HG03280 (cell line): ENCODE measurements around the gene C6orf62.
"Not testable (repeated sequence)": the region's sequence is repeated elsewhere in the genome, so short reads cannot be mapped to it uniquely, and the experiment has no call there.

ENCODE experiments used
- ATAC-seq: cut with Tn5 transposase; IDR thresholded peaks from one replicate; pipeline ENCODE4 v1.9.1; 2021; ENCODE audit warnings: mild to moderate bottlenecking, moderate library complexity; ENCODE audit not compliant: unreplicated experiment

The C6orf62 gene

DNA sequence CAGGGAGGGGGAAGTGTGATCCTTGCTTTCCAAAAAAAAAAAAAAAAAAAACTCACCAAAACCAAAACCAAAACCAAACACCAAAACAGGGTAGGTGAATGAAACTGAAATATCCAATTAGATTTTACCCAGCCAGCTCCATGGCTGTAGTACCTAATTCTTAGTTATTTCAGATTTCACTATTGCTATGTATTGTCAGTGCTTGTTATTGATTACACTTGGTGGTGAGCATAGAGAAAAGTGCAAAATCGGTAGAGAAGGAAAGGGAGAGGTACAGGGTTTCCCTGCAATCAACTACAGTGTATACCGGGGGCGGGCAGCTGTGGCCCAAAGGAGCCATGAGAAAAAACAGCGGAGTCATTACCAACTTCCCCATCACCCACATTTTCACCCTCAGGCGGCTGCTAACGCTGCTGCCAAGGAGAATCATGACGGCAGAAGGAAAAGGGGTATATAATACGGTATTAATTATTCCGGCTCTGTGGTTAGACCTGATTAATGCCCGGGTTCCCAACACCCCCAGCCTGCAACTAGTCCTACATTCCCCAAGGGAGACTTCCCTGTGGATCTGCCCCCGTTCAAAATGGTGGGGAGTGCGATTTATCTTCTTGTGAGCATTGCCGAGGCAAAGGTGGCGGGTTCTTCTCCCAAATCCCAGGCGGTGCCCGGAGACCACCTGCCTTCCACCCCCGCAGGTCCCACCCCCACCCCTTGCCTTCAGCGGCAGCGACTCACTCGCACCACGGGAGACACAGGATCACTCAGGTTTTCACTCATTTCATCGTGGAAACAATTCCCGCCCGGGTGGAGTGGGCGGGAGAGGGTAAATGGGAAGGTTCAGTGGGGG is at the start of gene C6orf62:
TSS of gene C6orf62 (minus strand) at position 30 of the 847 bp plus-strand sequence. CDS start 486 bp downstream, outside the sequence.
- ATAC-seq, result no peak

DNA sequence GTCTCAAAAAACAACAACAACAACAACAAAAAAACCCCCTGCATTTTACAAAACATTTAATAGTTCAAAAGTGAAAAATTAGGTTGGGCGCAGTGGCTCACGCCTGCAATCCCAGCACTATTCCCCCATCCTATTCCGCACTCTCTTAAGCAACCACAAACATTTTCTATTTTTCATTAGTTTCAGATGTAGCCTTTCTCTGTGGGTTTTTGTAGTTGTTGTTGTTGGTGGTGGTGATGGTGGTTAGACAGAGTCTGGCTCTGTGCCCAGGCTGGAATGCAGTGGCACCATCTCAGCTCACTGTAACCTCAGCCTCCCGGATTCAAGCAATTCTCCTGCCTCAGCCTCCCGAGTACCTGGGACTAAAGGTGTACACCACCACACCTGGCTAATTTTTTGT is 49.4 kb upstream of the C6orf62 start:
- no peak for ATAC-seq

DNA sequence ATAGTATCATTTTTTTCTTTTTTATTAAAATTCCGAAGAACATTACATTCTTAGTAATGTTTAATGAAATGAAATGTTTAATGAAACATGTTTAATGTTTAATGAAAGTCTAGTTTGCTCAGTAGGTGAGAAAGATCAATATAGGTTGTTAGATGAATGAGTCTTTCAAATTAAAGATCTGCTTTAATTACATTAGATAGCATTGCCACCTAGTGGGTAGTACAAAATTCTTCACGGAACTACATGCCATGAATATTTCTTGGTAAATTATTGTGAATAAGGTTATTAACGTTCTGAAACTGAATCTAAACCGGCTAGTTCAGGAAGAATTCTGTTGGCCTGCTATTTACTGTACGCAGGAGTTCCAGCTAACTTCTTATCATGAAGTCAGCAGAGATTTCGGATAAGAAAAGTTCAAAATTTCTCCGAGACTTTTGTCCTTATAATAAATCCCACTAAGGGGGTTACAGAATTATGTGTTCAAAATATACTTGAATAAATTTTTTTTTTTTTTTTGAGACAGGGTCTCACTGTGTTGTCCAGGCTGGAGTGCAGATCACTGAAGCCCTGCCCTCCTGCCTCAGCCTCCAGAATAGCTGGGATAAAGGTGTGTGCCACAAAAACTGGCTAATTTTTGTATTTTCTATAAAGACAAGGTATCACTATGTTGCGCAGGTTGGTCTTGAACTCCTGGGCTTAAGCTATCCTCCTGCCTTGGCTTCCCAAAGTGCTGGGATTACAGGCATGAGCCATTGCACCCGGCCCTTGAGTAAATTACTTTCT is 47.9 kb upstream of the C6orf62 start:
- peak; percentile 52 for ATAC-seq

DNA sequence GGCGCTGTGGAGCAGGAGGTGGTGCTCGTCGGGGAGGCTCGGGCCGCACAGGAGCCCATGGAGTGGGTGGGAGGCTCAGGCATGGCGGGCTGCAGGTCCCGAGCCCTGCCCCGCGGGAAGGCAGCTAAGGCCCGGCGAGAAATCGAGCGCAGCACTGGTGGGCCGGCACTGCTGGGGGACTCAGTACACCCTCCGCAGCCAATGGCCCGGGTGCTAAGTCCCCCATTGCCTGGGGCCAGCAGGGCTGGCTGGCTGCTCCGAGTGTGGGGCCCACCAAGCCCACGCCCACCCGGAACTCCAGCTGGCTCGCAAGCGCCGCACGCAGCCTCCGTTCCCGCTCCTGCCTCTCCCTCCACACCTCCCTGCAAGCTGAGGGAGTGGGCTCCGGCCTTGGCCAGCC is 47.0 kb upstream of the C6orf62 start:
- ATAC-seq, result not testable (repeated sequence)

DNA sequence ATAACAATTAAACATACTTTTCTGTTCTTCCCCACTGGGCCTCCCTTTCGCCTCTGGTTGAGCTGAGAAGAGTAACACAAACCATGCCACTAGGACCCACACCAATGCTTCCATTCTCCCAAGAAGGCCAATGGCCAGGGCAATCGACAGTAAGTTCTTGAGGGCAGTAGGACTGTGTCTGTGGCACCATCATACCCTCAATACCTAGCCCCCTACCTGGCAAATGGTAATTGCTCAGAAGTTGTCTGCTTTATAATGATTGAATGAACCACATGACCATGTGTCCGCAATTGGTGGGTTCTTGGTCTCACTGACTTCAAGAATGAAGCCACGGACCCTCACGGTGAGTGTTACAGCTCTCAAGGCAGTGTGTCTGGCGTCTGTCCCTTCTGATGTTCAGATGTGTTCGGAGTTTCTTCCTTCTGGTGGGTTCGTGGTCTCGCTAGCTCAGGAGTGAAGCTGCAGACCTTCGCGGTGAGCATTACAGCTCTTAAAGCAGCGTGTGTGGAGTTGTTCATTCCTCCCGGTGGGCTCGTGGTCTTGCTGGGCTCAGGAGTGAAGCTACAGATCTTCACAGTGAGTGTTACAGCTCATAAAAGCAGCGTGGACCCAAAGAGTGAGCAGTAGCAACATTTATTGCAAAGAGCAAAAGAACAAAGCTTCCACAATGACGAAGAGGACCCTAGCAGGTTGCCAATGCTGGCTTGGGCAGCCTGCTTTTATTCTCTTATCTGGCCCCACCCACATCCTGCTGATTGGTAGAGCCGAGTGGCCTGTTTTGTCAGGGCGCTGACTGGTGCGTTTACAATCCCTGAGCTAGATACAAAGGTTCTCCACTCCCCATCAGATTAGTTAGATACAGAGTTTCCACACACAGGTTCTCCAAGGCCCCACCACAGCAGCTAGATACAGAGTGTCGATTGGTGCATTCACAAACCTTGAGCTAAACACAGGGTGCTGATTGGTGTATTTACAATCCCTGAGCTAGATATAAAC is 46.2 kb upstream of the C6orf62 start:
- not testable (repeated sequence) for ATAC-seq

DNA sequence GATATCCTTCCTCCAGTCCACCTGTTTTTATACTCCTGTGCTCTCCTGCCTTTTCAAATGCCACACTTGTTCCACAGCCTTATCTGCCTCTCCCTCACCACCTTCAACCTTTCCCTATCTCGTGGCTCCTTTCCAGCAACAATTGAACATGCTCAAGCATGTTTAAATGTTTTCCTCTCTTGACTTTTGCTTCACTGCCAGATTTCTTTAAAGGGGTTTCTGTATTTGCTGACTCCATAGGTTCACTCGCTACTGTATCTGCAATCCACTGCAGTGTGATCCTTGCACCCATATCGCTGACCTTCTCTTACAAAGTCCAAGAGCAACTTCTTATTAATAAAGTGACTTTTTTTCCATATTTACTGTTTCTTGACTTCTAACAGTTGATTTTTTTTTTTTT is 44.6 kb upstream of the C6orf62 start:
- ATAC-seq, result no peak

DNA sequence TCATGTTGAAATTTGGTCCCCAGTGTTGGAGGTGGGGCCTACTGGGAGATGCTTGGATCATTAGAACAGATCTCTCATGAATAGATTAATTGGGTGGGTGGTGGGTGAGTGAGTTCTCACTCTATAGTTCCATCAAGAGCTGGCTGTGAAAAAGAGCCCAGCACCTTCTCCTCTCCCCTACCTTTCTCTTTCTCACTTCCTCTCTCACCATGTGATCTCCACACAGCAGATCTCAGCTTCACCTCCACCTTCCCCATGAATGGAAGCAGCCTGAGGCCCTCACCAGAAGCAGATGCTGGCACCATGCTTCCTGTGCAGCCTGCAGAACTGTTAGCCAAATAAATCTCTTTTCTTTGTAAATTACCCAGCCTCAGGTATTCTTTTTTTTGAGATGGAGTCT is 42.9 kb upstream of the C6orf62 start:
- no peak for ATAC-seq

DNA sequence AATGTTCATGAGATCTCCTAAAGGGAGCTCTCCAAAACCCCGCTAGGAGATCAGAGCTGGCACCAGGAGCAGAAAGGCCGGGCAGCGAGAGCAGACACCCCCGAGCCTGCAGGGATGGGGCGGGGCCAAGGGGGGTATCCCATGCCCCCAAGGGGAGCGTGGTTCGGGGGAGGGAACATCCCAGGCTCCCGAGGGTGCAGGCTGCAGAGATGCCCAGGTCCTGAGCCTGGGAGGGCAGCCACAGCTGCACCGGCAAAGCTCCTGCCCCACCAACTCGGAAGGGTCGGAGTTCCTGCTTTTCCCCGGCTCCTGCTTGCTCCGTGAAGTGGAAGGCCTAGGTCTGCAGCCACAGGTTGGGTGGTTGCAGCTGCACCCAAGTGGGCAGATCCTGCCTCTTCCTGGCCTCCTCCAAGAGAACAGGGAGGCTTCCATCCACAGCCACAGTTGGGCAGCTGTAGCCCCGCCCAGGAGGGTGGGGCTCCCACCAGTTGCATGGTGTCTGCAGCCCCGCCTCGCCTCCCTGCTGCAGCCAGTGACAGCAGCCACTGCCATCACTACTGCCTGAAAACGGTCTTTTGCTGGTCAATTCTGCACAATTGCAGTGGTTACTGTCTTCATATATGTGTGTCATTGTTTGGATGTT is 42.4 kb upstream of the C6orf62 start:
- no peak for ATAC-seq

DNA sequence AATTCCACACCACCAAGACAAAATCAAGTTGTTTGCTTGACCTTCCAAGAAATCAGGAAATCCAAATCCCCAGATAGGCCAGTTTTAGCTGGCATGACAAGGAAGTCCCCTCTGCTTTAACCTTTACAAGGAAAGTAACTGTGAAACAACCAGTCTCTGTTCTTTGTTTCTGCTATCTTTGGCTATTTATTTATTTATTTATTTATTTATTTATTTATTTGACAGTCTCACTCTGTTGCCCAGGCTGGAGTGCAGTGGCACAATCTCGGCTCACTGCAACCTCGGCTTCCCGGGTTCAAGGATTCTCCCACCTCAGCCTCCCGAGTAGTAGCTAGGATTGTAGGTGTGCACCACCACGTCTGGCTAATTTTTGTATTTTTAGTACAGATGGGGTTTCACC is 41.3 kb upstream of the C6orf62 start:
- no peak for ATAC-seq

DNA sequence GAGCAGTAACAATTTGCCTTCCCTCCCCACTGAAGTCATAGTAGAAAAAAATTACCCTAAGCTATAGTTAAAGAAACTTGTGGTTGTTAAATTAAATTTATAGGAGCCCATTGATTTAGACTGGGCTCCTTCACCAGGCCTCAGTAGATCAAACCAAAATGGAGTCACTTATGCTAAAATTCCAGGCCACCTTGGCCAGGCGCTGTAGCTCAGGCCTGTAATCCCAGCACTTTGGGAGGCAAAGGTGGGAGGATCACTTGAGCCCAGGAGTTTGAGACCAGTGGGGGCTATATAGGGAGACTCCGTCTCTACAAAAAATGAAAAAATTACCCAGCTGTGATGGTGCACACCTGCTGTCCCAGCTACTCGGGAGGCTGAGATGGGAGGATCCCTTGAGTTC is 40.8 kb upstream of the C6orf62 start:
- ATAC-seq, result no peak

DNA sequence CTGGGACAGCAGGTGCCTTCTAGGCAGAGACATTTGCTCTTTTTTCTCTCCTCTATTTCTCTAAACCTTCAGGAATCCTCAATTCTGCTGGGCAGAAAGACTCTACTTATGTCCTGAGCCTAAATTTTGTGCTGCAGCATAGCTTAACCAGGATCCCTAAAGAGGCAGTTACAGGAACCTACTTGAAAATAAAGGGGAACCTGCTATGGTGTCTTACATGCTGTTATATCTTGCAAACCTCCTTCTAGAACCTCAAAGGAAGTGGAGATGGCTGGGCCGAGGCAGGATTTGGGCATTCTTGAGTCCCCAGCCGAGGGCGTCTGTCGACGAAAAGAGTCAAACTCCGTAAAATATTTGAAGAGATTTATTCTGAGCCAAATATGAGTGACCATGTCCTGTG is 38.7 kb upstream of the C6orf62 start:
- no peak for ATAC-seq

DNA sequence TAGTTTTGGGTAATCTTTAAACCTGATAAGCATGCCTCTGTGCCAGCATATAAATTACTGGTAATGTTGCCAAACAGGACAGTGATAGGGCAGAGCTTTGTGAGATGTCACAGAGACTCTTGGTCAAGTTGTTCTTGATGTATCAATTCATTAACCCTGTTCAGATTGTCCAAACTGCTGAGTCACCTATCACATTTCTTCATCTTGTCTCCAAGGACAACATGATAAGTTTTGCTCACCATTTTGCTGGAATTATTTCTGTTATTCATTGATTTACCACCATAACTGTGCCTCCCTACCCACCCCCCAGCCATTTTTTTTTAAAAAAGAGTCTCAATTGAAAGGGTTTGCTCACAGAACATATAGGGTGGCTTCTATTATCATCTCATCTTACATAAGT is 36.3 kb upstream of the C6orf62 start:
- ATAC-seq, result no peak

DNA sequence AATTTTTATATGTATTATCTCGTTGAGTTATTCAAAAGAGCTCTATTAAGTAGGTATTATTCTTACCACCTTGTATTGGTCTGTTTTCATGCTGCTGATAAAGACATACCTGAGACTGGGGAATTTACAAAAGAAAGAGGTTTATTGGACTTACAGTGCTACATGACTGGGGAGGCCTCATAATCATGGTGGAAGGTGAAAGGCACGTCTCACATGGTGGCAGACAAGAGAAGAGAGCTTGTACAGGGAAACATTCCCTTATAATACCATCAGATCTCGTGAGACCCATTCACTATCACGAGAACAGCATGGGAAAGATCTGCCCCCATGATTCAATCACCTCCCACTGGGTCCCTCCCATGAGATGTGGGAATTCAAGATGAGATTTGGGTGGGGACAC is 35.4 kb upstream of the C6orf62 start:
- ATAC-seq, result not testable (repeated sequence)

DNA sequence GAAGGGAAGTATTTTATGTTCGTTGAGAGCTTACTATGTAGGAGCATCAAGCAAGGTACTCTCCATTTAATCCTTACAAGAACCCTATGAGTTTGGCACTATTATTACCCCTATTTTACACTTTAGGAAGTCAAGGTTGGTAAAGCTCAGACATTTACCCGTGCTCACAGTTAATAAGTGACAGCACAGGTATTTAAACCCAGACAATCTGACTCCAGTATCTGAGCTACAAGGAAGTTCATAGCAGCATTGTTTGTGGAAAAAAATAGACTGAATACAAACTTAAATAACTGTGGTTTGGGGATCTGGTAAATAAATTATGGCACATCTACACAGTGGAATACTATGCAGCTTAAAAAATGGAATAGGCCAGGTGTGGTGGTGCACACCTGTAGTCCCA is 34.6 kb upstream of the C6orf62 start:
- ATAC-seq, result no peak

DNA sequence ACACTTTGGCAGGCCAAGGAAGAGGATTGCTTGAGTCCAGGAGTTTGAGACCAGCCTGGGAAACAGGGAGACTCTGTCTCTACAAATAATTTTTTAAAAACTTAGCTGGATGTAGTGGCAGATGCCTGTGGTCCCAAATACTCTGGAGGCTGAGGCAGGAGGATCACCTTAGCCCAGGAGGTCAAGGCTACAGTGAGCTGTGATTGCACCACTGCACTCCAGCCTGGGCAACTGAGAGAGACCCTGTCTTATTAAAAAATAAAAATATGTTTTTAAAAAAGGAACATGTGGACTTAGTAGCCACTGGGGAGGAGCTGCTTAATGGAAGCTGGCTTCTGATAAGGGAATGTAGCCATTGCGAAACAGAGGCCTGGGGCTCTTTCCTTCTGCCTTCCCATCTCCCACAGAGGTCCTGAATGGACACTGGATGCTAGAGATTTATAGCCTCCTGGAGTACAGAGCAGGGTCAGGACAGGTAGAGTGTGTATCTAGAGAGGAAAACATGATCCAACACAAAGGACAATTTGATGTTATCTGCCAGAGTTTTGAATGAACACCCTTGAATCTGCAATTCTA is 34.1 kb upstream of the C6orf62 start:
- ATAC-seq, result no peak

DNA sequence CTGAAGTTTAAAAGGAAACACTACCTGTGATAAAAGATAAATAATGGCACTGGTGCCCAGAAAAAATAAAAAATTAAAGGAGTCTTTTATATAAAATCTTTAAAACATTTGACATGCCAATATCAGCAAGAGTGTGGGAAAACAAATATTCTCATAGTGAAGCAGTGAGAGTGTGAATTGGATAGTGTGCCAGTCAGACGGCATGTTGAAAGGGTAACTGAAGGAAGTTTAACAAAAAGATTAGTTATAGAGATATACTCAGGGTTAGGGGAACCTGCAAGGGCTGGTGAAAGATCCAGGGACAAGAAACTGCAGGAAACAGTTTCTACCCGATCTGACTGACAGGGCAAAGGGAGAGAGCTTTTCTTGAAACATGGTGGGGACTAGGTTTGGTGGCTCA is 33.5 kb upstream of the C6orf62 start:
- ATAC-seq, result no peak

DNA sequence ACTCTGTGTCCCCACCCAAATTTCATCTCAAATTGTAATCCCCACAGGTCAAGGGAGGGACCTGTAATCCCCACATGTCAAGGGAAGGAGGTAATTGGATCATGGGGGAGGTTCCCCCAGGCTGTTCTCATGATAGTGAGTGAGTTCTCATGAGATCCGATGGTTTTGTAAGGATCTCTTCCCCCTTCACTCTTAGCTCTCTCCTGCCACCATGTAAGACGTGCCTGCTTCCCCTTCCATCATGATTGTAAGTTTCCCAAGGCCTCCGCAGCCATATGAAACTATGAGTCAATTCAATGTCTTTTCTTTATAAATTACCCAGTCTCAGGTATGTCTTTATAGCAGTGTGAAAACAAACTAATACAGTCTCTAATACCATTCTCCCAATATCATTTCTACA is 31.9 kb upstream of the C6orf62 start:
- ATAC-seq, result not testable (repeated sequence)

DNA sequence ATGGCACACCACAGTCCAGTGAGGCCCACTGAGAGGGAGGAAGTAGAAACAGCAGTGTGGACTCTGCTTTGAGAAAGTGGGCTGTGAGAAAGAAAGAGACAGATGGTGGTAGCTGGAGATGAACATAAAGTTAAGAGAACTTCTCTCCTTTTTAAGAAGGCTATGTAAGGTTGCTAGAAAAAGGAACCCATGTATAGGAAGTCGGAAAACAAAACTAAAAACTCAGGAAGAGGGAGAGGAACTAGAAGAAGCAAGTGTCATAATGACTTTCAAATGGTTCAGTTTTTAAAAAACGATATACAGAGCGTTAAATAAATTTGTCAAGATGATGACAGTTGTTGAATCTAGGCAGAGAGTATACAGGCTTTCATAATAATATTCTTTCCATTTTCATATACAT is 30.3 kb upstream of the C6orf62 start:
- ATAC-seq, result no peak

DNA sequence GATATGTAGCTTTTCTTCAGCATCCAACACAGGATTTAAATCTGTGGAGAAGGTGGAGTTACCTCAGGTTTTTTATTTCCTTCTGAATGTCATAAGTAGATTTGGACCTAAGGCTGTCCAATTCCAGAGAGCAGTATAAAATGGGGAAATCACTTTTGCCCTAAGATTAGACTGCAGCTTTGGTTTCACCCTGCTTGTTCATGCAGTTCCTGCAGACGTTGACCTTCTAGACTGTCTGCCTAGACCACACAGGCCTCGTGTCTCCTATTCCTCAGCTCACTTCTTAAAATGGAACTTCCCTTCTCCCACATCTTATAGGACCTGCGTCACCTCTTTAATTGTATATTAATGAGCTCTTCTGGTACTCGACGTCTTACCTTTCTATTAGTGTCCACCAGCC is 26.0 kb upstream of the C6orf62 start:
- ATAC-seq, result no peak

DNA sequence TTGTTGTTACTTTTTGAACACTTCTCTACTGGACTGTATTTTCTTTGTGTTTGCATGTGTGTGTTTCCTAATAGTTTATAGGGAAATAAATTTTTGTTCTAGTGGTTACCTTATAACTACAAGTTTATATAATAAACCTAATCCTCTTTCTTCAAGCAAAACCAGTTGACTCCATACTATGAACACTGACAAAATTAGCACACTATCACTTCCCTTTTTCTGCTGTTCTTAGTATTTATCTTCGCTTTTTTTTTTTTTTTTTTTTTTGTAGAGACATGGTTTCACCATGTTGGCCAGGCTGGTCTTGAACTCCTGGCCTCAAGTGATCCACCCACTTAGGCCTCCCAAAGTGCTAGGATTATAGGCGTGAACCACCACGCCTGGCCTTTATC is 25.0 kb upstream of the C6orf62 start:
- peak; percentile 37 for ATAC-seq
